ENCODE measurements around the gene GBP1.
"Not testable (repeated sequence)": the region's sequence is repeated elsewhere in the genome, so short reads cannot be mapped to it uniquely, and the experiment has no call there.

The GBP1 gene, protein sequence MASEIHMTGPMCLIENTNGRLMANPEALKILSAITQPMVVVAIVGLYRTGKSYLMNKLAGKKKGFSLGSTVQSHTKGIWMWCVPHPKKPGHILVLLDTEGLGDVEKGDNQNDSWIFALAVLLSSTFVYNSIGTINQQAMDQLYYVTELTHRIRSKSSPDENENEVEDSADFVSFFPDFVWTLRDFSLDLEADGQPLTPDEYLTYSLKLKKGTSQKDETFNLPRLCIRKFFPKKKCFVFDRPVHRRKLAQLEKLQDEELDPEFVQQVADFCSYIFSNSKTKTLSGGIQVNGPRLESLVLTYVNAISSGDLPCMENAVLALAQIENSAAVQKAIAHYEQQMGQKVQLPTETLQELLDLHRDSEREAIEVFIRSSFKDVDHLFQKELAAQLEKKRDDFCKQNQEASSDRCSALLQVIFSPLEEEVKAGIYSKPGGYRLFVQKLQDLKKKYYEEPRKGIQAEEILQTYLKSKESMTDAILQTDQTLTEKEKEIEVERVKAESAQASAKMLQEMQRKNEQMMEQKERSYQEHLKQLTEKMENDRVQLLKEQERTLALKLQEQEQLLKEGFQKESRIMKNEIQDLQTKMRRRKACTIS

DNA sequence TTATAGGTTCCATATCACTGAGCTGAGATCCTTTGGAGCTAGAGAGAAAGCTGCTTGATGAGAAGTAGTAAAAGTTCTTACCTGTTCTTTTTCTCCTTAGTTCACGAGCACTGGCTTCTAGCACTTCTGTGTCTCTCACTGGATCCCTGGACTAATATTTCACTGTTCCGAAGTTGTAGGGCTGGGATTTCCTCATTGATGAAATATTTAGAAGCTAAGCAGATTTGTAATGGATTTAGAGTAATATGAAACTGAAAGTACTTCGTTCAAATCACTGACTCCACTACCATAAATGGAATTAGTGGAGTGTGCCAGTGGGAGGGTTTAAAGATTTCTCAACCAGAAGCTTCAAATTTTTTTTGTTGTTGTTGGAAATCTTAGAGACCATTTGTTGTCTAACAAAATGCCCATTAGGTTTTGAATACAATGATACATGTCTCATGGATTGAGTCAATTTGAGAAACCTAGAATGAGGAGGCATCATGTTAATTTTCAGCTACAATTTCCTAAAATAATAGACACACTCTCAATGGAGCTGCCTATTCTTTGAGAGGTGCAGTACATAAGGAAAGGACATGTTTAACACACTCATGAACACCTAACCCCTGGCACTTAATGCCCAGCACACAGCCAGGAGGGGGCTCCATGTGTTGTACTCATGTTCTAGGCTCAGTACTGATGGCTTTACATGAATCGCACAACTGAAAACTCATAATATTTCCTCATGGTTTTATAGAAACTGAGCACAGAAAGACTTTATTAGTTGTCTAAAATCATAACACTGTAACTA is at the start of gene GBP1:
Gene GBP1, minus strand, starts transcription at position 130 of the 790 bp plus-strand sequence. CDS start 1,974 bp downstream, outside the sequence.
- DNase-seq = peak; percentile 82 to 100 (median 96)

DNA sequence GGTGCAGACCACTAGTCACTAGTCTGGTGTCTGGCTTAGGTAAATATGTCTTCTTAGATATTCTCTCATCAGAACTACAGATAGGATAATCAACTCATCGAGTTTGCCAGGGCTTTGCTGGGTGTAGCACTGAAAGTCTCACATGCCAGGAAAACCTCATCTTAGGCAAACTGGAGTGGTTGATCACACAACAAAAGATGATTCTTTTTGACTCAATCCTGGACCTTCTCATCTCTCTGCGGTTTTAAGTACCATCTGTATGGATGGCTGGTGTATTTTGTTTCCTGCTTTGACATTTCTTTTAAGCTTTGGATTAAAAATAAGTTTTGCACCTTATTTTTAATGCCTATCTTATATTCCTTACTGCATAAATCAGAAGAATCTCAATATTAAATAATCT is 49.7 kb upstream of the GBP1 start:
- peak in 2 of 3 donors; percentile 5 to 18 for DNase-seq

DNA sequence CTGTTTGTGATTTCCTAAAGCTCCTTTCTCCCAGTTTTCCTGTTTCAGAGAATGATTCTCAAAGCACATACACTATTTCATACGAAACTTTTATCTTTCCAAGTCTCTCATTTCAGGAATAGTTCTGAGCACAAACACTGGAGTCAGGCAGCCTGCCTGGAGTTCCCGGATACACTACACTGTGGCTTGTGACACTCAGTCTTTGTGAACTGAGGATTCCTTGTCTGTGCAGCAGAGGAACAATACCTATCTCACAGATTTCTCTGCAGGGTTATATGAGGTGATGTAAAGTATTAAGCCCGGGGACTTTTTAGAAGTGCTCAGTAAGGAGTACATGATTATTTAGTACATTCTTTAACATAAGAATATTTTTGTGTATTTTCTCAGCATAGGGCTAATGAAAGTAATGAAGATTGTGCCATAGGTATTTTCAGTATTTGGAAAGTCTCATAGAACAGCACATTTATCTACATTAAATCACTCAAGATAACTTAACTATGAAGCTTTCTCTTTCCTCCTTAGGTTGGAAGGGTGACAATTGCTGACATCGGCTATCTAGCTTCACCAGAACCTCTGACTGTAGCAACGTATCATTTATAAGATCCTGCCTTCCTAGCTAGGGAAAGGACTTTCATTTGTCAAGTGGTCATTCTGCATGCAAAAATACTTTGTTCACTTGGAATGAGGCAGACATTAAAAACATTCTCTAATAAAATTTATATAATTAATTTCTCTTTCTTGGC is 48.0 kb upstream of the GBP1 start:
- DNase-seq = peak in 2 of 3 donors; percentile 12 to 17

DNA sequence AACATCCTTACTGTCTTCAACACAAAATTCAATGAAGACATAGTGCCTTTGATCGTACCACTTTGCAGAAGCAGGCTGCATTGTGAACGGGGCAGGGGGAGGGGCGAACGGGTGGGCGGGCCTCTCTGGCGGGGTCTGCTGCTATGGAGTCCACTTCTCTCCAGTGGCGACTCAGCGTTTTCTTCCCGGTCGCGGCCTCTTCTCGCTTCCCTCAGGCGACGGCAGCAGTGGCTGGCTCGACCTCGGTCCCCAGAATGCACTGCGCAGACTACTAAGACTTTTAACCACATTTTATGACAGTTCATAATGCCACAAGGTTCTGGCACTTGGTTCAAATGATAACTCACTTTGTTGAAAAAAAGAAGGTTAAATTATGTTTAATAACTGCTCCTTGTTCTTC is 39.7 kb upstream of the GBP1 start:
- DNase-seq = peak in 2 of 3 donors; percentile 18

DNA sequence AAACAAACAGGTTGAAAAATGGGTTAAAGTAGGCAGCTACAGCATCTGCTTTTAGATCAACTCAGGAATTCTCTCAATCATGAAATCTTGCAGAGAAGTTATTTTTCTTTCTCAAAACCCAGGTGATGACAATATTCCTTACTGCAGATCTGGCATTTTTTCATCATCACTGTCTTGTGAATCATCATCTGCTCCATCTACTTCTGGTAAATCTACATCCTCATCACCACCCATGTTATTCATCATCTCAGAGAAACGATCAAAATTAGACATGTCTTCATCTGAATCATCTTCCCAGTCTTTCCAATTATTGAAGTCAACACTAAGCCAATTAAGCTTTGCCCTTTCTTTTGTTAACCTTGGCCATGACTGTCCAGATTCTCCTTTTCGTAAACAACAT is 39.1 kb upstream of the GBP1 start:
- DNase-seq = peak in 2 of 3 donors; percentile 51 to 69

DNA sequence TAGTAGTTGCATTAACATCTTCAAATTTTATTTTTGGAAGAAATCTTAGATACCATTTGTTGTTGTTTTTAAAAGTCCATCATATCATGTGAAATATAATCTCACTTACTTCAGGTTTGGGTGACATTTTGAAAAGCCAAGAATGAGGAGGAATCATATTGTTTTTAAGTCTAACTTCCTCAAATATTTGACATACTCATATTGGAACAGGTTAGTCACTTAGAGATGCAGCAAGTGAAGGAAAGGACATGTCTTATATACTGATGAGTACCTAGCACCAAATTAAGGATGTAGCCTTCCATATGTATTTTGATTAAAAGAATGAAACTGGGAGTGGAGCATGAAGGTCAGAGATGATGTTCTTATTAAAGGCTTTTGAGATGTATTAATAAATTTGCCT is 37.0 kb upstream of the GBP1 start:
- DNase-seq = peak in 2 of 3 donors; percentile 52 to 60

DNA sequence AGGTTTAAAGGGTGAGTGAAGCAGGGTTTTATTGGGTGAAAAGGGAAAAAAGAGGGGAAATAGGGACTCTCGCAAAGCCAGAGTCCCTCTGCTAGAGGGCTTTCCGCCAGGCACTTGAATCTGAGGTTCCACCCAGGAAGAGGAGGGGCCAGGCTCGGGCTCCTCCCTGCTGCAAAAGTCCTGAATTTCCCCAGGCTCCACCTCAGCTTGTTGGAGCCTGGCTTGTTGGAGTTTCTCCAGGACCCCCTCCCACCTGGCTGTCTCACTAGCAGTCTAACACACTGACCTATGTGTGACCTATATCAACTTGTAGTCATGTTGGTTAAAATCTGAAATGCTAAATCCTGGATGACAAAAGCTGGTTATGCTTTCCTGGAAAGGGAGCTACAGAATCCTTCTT is 35.4 kb upstream of the GBP1 start:
- peak; percentile 52 to 60 (median 54) for DNase-seq

DNA sequence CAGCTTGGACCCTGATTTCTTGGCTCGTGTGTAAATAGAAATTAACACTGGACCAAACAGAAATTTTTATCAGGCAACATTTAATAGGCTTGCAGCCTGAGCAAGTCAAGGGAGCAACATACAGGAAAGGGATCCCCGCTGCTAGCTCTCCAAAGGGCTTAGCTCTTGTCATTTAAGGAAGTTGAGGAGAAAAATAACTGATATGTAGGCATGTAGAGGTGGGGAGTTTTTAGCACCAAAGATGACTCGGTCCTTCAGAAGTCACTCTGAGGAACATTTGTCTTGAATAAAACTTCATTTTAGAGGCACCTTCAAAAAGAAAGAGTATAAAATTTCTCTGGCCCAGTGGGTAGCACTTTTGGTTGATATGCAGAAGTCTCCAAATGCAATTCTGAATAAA is 33.8 kb upstream of the GBP1 start:
- peak; percentile 55 to 66 (median 59) for DNase-seq

DNA sequence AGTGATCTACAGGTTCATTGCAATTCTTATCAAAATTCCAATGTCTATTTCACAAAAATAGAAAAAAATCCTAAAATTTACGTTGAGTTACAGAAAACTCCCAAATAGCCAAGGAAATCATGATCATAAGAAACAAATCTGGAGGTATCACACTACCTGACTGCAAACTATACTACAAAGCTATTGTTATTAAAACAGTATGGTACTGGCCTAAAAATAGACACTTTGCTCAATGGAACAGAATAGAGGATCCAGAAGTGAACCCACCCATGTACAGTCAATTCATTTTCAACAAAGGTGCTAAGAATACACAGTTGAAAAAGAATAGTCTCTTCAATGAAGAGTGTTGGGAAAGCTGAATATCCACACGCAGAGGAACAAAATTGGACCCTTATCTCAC is 30.7 kb upstream of the GBP1 start:
- DNase-seq = no peak

DNA sequence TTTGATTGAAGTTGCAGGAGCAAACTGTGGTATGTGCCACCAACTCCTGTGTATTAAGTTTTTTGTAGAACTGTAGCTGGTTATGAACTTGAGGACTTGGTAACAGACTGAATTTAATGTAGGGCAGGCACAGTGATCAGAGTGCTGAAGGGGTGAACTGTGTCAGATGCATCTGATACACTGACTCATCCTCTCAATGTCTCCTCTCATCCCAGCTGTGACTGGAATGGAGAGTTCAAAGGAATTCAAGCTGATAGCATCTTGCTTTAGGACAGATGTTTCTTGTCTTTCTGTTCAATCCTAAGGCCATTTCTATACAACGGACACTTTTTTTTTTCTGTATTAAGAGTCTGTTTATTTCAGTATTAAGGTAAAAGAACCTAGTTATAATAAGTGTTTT is 25.0 kb upstream of the GBP1 start:
- no peak for DNase-seq

DNA sequence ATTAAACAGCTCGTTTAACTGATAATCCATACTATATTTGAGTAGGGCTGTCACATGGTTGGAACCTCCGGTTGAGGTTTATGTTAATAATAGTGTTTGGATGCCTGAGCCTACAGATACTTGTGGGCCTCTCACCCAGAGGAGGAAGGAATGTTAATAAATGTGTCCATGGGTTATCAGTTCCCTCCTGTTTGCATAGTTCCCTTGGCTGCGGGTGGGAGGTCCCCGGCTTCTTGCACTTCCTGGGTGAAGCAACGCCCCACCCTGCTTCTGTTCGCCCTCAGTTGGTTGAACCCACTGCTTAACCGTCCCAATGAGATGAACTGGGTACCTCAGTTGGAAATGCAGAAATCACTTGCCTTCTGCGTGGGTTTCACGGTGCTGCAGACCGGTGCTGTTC is 23.6 kb upstream of the GBP1 start:
- no peak for DNase-seq

DNA sequence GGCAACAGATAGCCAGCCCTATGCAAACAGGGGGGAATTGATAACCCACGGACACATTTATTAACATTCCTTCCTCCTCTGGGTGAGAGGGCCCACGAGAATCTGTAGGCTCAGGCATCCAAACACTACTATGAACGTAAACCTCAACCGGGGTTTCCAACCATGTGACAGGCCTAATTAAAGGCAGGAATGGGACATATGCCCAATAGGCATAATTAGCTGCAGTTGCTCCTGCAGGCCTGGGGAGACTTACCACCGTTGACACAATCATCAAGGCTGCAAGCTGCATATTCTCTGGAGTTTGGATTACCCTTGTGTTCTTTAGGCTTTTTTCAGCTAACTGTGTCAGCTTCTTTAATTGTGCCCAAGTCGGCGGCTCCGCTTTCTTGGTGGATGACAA is 22.2 kb upstream of the GBP1 start:
- DNase-seq = no peak

DNA sequence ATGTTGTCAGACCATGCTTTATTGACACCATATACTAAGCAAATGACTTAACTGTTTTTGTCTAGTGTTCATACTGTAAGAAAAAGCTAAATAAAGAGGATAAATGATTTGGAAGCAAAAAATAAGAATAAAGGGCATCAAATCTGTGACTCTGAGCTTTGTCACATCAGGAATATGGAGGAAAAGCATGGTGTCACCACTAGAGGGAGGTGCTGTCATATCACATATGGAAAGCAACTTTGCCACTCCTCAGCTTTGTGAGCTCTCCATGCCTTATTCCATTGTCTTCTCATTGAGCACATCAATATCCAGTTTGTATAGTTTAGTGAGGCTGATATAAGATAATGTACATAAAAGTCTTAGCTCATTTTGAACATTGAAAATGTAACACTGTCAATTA is 20.8 kb upstream of the GBP1 start:
- DNase-seq = peak in 2 of 3 donors; percentile 72 to 85

DNA sequence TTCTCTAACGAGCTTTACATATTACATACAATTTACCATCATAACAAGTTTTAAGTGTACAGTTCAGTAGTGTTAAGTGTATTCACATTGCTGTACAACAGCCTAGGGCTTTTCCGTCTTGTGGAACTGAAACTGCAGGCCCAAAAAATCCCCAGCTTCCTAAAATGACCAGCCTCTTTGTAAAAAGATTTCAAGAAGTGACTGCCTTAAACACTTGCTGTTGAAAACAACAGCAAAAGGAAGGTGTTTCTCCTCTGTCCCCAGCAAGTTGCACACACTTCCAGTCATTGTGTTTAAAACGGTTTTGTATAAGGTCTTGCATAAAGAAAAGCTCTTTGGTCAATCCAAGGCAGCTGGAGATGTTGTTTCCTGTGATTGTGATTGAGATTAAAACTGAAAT is 16.0 kb upstream of the GBP1 start:
- peak; percentile 75 to 88 (median 86) for DNase-seq

DNA sequence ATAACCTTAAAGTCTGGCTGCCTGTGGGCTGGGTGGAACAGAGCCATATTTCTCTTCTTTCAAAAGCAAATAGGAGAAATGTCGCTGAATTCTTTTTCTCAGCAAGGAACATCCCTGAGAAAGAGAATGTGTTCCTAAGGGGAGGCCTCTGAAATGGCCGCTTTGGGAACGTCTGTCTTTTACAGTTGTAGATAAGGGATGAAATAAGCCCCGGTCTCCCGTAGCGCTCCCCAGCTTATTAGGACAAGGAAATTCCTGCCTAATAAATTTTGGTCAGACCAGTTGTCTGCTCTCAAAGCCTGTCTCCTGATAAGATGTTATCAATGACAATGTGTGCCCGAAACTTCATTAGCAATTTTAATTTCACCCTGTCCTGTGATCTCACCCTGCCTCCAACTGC is 15.1 kb upstream of the GBP1 start:
- DNase-seq = not testable (repeated sequence)

DNA sequence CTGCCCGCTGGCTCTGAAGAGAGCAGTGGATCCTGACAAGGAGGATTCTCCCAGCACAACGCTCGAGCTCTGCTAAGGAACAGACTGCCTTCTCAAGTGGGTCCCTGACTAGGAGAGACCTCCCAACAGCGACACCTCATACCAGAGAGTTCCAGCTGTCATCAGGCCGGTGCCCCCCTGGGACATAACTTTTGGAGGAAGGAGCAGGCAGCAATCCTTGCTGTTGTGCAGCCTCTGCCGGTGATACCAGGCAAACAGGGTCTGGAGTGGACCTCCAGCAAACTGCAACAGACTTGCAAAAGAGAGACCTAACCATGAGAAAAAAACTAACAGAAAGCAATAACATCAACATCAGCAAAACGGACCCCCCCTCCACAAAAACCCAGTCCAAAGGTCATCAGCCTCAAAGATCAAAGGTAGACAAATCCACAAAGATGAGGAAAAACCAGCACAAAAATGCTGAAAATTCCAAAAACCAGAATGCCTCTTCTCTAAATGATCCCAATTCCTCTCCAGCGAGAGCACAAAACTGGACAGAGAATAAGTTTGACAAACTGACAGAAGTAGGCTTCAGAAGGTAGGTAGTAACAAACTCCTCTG is 7.6 kb upstream of the GBP1 start:
- not testable (repeated sequence) for DNase-seq

DNA sequence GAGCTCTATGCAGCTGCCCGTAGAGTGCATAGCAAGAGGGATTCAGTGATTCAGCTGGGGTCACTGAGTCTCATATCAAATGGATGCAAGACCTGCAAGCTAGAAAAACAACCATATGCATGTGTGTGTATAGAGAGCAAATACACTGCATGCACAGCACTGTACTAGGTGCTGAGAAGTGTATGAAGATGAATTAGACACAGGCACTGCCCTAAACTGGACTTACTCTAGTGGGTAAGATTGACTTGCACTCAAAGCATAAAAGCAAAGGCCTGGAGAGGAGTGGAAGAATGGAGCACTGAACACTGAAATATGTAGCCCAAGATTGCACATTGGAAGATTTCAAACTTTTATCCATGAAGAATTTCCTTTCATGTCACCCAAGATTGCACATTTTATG is 5.5 kb upstream of the GBP1 start:
- peak in 1 of 3 donors; percentile 25 for DNase-seq

DNA sequence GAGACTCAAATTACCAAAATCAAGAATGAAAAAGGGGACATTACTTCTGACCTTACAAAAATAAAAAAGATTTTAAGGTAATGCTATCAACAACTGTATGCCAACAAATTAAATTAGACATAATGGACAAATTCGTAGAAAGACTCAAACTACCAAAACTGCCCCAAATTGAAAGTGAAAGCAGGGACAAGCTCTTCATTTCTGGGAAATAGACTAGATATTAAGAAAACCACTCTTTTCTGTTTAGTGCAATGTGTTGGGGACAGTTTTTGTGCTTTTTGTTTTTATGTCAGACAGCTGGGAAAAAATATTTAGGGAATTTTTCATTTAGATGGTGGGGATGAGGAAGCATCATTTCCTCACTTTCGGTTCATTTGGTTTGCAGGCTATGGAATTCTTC is 4.9 kb upstream of the GBP1 start:
- DNase-seq = peak; percentile 69 to 94 (median 76)

DNA sequence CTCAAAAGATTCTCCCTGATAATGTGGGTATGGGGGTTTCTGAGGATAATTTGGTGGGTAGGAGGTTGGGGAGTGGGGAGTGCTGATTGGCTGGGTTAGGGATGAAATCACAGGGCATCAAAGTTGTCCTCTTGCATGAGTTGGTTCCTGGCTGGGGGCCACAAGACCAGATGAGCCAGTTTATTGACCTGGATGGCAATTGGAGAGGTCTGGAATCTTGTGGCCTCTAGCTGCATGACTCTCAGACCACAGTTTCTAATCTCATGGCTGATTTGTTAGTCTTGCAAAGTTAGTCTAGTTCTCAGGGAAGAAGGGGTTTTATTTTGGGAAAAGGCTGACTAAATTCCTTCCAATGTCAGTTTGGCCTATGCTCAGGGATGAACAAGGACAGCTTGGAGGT is 3.3 kb upstream of the GBP1 start:
- no peak for DNase-seq

DNA sequence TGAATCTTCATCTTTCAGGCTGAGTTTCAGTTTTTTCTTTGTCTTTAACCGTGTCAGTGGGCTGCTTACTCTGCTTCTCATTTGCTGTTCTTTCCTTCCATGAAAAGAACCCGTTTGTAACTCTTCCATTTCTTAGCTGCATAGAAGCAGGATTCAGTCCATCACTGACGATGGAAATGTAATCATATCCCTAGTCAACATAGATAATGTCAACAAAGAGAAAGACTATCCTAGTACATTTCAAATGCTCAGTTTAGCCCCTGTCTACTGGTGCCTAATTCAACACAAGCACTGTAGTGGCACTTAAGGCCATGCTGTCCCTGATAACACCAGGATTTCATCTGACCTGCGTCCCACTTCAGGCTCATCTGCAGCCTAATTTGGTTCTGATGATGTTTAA is 376 bp downstream of the GBP1 start:
- DNase-seq = no peak

DNA sequence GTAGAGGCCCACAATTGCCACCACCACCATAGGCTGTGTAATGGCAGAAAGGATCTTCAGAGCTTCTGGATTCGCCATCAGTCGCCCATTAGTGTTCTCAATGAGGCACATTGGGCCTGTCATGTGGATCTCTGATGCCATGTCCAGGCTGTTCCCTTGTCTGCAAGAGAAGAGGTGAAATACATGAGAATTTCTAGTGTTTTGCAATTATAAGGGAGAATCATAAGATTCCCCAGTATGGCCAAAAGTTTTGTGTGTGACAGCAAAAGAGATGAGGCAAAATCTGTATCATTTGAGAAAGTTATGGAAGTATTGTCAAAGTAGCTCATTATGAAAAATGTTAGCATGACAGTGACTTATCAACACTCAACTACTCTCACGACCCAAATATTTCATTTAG is 1.9 kb downstream of the GBP1 start:
- DNase-seq = peak; percentile 56 to 83 (median 74)

DNA sequence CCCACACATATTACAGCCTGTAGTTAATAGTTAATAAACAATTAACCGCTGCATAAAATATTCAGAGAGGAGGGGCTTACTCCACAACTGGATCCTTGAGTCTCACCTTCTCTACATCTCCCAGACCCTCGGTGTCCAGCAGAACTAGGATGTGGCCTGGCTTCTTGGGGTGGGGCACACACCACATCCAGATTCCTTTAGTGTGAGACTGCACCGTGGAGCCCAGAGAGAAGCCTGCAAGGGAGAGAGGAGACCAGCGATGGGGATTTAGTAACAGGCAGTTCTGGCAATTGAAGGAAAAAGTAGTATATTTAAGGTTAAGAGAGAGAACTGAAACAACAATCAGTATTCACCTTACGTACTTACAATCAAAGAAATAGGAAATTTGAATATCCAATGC is 4.9 kb downstream of the GBP1 start:
- no peak for DNase-seq

DNA sequence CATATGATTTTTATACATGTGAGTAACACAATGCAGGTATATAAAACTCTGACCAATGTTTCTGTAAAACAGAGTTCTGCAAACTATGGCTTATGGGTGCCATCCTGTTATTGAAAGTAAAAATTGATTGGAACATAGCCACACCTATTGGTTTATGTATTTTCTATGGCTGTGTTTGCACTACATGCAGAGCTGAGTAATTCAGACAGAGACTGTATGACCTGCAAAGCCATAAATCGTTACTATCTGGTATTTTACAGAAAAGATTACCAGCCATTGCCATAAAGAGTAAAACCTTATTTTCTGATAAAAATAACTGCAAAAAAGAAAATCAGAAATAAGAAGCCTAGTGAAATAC is 13.1 kb downstream of the GBP1 start:
- no peak for DNase-seq

All from suppressor macrophage treated with lipopolysaccharide for 1 hour (primary cell).